ENCODE data around the gene CDH18. TPM values are rescaled to one million over a fixed set of nuclear protein-coding genes. Genes with fewer than 3 reads are reported as not detected.
"Not testable (repeated sequence)": the region's sequence is repeated elsewhere in the genome, so short reads cannot be mapped to it uniquely, and the experiment has no call there.

The CDH18 gene
- total RNA-seq, 1 donor from 2014 or later: not detected

DNA sequence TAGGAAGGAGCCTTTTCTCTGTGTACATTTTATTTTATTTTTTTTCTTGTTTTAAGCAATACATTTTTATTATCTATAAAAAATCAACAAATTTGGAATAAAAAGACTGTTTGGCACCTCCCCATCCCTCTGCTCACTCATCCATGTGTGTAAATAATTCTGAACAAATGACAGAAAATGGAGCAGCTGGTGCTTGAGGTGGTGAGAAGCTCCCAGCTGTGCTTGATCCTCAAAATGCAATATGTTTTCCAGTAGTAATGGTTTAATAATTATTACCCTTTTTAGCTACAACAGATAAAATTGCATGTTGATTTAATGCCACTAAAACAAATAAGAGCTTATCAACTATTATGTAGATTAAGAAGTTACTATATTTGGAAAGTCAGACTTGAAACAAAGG, 132.5 kb downstream of the CDH18 start:
- no peaks in the 10 kb centered on the region for H3K4me1 Mint-ChIP-seq
- no peaks in the 10 kb centered on the region for H3K9me3 Mint-ChIP-seq
- H3K4me3 Mint-ChIP-seq: no peak overlapping the region
- TF ChIP-seq, protein P1, sequence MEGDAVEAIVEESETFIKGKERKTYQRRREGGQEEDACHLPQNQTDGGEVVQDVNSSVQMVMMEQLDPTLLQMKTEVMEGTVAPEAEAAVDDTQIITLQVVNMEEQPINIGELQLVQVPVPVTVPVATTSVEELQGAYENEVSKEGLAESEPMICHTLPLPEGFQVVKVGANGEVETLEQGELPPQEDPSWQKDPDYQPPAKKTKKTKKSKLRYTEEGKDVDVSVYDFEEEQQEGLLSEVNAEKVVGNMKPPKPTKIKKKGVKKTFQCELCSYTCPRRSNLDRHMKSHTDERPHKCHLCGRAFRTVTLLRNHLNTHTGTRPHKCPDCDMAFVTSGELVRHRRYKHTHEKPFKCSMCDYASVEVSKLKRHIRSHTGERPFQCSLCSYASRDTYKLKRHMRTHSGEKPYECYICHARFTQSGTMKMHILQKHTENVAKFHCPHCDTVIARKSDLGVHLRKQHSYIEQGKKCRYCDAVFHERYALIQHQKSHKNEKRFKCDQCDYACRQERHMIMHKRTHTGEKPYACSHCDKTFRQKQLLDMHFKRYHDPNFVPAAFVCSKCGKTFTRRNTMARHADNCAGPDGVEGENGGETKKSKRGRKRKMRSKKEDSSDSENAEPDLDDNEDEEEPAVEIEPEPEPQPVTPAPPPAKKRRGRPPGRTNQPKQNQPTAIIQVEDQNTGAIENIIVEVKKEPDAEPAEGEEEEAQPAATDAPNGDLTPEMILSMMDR (IDR thresholded peaks at IDR 0.05): no peak
- DNase-seq (no peak), ATAC-seq (ENCODE audit: low read depth) (no peak)
- no peaks in the 10 kb centered on the region for H3K27me3 Mint-ChIP-seq
- ChIA-PET POLR2A (no interaction called here), CTCF (no interaction called here)
- no peaks in the 10 kb centered on the region for H3K36me3 Mint-ChIP-seq (ENCODE audit: low read depth)
- no peak overlapping the region for H3K27ac Mint-ChIP-seq
- intact Hi-C loops (cut with micrococcal nuclease): no loop called here

DNA sequence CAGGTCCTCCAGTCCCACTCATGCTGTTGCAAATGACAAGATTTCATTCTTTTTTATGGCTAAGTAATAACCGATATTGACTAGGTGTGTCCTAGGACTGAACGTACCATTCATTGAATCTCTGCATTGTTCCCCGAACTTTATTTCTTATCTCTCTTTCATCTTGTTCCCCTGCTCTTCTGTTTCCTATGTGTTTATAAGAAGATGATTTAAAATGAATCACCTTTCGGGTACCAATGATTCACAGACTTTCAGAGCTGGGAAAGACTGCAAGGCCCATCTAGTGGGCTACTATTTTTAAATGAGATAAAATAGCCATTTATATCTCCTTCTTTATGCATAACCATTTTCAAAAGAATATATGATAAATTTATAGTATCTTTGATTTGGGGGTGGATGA, 133.0 kb downstream of the CDH18 start:
- Mint-ChIP-seq H3K4me3 (no peak overlapping the region), H3K27ac (no peak overlapping the region), H3K27me3 (no peaks in the 10 kb centered on the region), H3K4me1 (no peaks in the 10 kb centered on the region), H3K9me3 (no peaks in the 10 kb centered on the region), H3K36me3 (ENCODE audit: low read depth) (no peaks in the 10 kb centered on the region)
- intact Hi-C loops (cut with micrococcal nuclease): no loop called here
- ChIA-PET POLR2A (no interaction called here), CTCF (no interaction called here)
- TF ChIP-seq, protein P1 (IDR thresholded peaks at IDR 0.05): no peak
- DNase-seq (no peak), ATAC-seq (ENCODE audit: low read depth) (no peak)

GRCh38 chr5:19853616-19854240, 134.3 kb downstream of the CDH18 start:
- Mint-ChIP-seq H3K4me1 (no peaks in the 10 kb centered on the region), H3K4me3 (no peak overlapping the region), H3K27ac (no peak overlapping the region), H3K9me3 (no peaks in the 10 kb centered on the region), H3K36me3 (ENCODE audit: low read depth) (no peaks in the 10 kb centered on the region), H3K27me3 (no peaks in the 10 kb centered on the region)
- DNase-seq (no peak), ATAC-seq (ENCODE audit: low read depth) (no peak)
- TF ChIP-seq, protein P1 (IDR thresholded peaks at IDR 0.05): no peak
- ChIA-PET CTCF (no interaction called here), POLR2A (no interaction called here)
- intact Hi-C loops (cut with micrococcal nuclease): no loop called here

DNA sequence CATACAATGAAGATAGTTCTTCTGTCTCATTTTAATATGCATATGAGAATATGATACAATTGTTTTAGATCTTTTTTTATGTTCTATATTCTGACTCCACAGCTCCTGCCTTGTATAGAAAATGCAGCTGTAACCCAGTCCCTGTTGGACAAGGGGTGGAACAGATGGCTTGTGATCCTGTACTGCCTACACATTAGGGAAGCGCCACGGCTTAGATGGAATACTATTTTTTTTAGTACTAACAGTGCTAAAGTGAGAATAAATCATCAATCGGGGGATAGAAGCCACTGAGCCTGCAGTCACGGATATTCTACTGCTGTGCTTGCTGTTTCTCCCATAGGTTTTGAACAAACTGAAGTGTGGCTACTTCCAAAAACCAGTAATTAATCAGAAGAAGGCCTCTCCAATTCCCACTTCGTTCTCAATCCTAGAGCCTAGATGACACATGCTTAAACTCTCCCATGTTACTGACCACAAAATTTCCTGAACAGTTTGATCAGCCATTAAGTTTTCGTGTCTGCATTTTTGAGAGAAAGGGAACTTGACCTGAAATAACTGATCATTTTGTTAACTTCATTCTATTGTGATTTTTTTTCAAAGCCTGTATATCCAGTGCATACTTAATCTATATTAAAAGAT, 150.3 kb downstream of the CDH18 start:
- no peaks in the 10 kb centered on the region for H3K36me3 Mint-ChIP-seq (ENCODE audit: low read depth)

GRCh38 chr5:19835442-19835841, 152.6 kb downstream of the CDH18 start:
- Mint-ChIP-seq H3K27ac (no peak overlapping the region), H3K36me3 (ENCODE audit: low read depth) (no peaks in the 10 kb centered on the region), H3K27me3 (no peaks in the 10 kb centered on the region), H3K4me1 (no peaks in the 10 kb centered on the region), H3K9me3 (peaks cover 22% of the 10 kb centered on the region), H3K4me3 (no peak overlapping the region)
- TF ChIP-seq, protein P1 (IDR thresholded peaks at IDR 0.05): no peak
- intact Hi-C loops (cut with micrococcal nuclease): no loop called here
- POLR2A ChIA-PET: no interaction called here
- CTCF ChIA-PET: no interaction called here
- DNase-seq (no peak), ATAC-seq (ENCODE audit: low read depth) (no peak)

More for the DNA sequence above, 150.3 kb downstream of the CDH18 start:
- no peaks in the 10 kb centered on the region for H3K27me3 Mint-ChIP-seq
- intact Hi-C loops (cut with micrococcal nuclease): no loop called here
- no peak overlapping the region for H3K4me3 Mint-ChIP-seq
- TF ChIP-seq, protein P1 (IDR thresholded peaks at IDR 0.05): no peak
- POLR2A ChIA-PET: no interaction called here
- H3K4me1 Mint-ChIP-seq: no peaks in the 10 kb centered on the region
- no peak overlapping the region for H3K27ac Mint-ChIP-seq
- no peak for ATAC-seq (ENCODE audit: low read depth)
- CTCF ChIA-PET: no interaction called here
- DNase-seq: no peak
- H3K9me3 Mint-ChIP-seq: peaks cover 20% of the 10 kb centered on the region

- POLR2A ChIA-PET, DNase-seq: not testable (repeated sequence)
These were observed 175.3 kb downstream of the CDH18 start for GRCh38 chr5:19812720-19813119.

More at GRCh38 chr5:19812720-19813119, 175.3 kb downstream of the CDH18 start:
- CTCF ChIA-PET; H3K27me3 Mint-ChIP-seq; H3K27ac Mint-ChIP-seq; H3K36me3 Mint-ChIP-seq (ENCODE audit: low read depth); intact Hi-C loops (cut with micrococcal nuclease); H3K4me3 Mint-ChIP-seq; H3K9me3 Mint-ChIP-seq; ATAC-seq (ENCODE audit: low read depth); H3K4me1 Mint-ChIP-seq: not testable (repeated sequence)

Data from activated B cell treated with CpG ODN at 0.5 μM for 24 hours (primary cell).